ENCODE data around the gene TYW1B. TPM values are rescaled to one million over a fixed set of nuclear protein-coding genes. Genes with fewer than 3 reads are reported as not detected.
"Not testable (repeated sequence)": the region's sequence is repeated elsewhere in the genome, so short reads cannot be mapped to it uniquely, and the experiment has no call there.

Gene TYW1B
- total RNA-seq, 4 donors from 2014 or later = 2.4 to 7.1 (median 6.1) TPM

DNA sequence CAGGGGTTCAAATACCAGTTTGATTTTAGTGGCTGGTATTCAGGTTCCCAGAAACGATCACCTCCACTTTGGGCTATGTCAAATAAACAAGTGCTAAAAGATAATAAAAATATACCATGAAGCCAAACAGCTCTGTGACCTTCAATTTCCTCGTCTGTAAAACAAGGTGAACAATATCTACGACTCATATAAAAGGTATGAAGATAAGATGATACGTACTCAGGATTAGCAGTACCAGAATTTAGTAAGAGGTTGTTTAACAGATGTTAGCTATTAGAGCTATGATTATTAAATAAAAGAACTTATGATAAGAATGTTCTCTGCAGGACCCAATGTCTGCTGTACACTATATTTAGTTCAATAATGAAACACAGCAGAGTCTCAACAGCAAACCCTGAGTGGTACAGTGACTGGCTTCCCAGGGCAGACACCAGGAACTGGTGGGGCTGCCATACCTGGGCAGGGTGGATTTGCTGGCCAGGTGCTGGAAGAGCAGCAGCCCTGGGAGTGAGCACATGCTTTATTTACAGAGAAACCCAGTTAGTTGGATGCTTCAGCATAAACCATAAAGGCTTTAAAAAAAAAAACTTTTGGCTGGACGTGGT, 151.8 kb downstream of the TYW1B start:
- H3K27me3 ChIP-seq; DNase-seq (ENCODE audit: low spot score in 2 of 2); H3K4me1 ChIP-seq; H3K9me3 ChIP-seq; H3K4me3 ChIP-seq; H3K27ac ChIP-seq: not testable (repeated sequence)
- WGBS, 2 donors = 62 to 78% methylated on average over 5 of the region's 5 CpGs
- peaks cover 0 to 13% (median 0%) of the 10 kb centered on the region in 3 donors for H3K36me3 ChIP-seq

DNA sequence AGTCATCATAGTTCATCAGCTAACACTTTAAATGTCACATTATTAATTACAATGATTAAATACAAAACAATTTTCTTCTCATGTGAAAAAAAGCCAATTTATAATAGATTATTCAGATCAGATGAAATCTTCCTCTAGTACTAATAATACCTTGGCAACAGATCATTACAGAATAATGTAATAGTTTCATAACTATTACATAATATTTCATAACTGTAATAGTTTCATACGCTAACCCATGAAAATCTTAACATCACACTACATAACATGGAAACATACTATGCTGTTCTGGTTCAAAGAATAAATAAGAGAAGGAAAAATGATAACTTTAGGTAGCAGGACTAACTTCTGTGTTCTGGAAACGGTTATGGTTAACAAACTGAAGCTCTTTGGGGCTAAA, 152.3 kb downstream of the TYW1B start:
- 79 to 88% methylated on average over 2 of the region's 2 CpGs for WGBS, 2 donors
- not testable (repeated sequence) for H3K4me1 ChIP-seq

DNA sequence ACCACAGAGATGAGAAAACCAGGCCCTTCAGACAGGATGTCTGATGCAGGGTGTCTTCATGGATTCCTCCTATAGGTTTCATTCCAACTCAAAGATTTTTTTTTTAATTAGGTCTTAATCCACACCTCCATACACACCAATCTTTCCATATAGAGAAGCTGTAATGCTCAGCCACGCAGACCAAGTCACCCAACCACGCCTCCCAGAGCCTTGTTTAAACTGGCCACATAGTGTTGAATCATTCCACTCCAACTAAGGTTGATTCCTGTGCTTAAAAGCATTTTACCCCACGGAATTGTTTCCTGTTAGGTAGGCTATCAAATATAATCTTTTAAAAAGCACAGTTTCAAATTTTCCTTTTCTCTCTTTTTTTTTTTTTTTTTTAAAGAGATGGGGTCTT, 153.6 kb downstream of the TYW1B start:
- TF ChIP-seq POLR2A (IDR thresholded peaks at IDR 0.05) = no peak
- TF ChIP-seq EP300 (IDR thresholded peaks at IDR 0.05) = no peak
- TF ChIP-seq, protein P1, sequence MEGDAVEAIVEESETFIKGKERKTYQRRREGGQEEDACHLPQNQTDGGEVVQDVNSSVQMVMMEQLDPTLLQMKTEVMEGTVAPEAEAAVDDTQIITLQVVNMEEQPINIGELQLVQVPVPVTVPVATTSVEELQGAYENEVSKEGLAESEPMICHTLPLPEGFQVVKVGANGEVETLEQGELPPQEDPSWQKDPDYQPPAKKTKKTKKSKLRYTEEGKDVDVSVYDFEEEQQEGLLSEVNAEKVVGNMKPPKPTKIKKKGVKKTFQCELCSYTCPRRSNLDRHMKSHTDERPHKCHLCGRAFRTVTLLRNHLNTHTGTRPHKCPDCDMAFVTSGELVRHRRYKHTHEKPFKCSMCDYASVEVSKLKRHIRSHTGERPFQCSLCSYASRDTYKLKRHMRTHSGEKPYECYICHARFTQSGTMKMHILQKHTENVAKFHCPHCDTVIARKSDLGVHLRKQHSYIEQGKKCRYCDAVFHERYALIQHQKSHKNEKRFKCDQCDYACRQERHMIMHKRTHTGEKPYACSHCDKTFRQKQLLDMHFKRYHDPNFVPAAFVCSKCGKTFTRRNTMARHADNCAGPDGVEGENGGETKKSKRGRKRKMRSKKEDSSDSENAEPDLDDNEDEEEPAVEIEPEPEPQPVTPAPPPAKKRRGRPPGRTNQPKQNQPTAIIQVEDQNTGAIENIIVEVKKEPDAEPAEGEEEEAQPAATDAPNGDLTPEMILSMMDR (IDR thresholded peaks at IDR 0.05) = no peak
- DNase-seq (ENCODE audit: low spot score in 2 of 2) = no peak
- Histone ChIP-seq H3K27me3 (no peaks in the 10 kb centered on the region), H3K4me1 (no peaks in the 10 kb centered on the region), H3K4me3 (no peak overlapping the region), H3K9me3 (no peaks in the 10 kb centered on the region), H3K27ac (no peak overlapping the region), H3K36me3 (peaks cover 0 to 9% (median 0%) of the 10 kb centered on the region in 3 donors)
- WGBS, 2 donors = 92 to 95% methylated on average over 3 of the region's 3 CpGs

More for the DNA sequence above, 152.3 kb downstream of the TYW1B start:
- not testable (repeated sequence) for H3K9me3 ChIP-seq; DNase-seq (ENCODE audit: low spot score in 2 of 2); H3K4me3 ChIP-seq; H3K27ac ChIP-seq; H3K27me3 ChIP-seq
- peaks cover 0 to 13% (median 0%) of the 10 kb centered on the region in 3 donors for H3K36me3 ChIP-seq

DNA sequence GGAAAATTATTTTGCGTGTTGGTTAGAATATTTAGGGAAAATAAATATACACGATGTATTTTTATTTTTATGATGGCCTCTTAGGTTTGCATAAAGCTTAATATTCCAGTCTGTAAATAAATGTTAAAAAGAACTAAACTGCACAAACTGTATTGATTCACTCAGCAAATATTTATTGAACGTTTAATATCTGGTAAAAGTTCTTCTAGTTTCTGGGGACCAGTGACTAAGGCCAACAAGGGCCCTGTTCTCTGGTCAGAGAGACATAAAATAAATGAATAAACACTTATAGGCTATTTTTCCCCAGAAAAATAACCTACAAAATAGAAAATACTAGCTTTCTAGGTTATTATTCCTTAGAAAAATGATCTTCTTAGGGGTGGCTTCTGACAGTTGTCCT, 157.2 kb downstream of the TYW1B start:
- 92 to 95% methylated on average over 3 of the region's 3 CpGs for WGBS, 2 donors
- H3K36me3 ChIP-seq; DNase-seq (ENCODE audit: low spot score in 2 of 2); H3K4me1 ChIP-seq; H3K9me3 ChIP-seq; H3K4me3 ChIP-seq; H3K27me3 ChIP-seq; H3K27ac ChIP-seq: not testable (repeated sequence)

DNA sequence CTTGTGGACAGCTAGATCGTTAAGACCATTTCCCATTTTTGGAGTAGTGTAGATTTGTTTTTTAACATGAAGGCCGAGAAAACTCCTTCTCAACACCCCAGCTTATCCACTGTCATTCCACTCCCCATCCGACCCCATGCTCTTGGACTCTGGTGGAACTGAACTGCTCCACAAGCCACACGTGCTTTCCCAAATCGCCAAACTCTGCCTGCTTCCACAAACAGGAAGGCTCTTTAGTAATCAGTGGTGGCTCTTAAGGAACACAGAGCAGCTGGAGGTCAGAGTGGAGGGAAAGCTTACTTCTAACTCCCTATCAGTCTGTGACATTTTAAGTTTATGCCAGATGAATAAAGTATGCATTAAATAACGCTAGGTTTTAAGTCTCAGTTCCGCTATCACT, 159.6 kb downstream of the TYW1B start:
- H3K36me3 ChIP-seq = peaks cover 0 to 11% (median 0%) of the 10 kb centered on the region in 3 donors
- H3K27me3 ChIP-seq; H3K27ac ChIP-seq; DNase-seq (ENCODE audit: low spot score in 2 of 2); H3K4me1 ChIP-seq; H3K9me3 ChIP-seq; H3K4me3 ChIP-seq: not testable (repeated sequence)
- 49 to 50% methylated on average over 6 to 7 of the region's 7 CpGs for WGBS, 2 donors

DNA sequence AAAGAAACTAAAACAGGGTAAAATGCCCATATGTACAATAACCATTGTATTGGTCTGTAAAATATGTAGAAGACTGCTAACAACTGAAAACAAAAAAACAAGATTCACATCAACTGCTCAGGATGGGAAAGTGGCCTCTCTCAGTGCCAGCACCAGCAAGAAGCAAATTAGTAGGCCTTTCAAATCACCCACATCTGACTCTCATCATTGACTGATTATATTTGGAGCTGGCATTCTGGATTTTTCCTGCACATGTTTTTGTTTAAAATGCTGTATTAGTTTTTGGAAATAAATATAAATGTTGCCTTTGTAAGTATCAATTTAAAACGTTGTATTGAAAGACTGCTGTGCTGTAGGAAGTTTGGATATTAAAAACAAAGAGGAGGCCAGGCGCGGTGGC, 161.0 kb downstream of the TYW1B start:
- DNase-seq (ENCODE audit: low spot score in 2 of 2) = not testable (repeated sequence)

DNA sequence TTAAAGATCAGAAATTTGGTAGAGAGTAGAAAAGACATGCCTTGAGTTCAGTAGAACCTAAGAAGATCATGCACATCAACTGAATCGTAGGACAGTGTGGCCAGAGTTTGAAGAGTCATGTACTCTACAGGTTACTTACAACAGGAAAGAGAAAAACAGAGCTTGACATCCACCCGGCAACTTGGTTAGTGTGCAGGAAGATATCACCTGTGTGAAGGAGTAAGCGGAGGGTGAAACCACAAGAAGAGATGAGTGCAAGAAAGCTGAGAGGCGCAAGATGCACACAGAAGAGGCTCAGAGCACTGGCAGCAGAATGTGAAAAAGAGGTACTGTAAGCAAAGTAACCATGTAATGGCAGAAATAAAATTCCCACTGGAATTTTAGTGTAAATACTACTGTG, 179.4 kb downstream of the TYW1B start:
- not testable (repeated sequence) for H3K27me3 ChIP-seq; H3K9me3 ChIP-seq; H3K4me1 ChIP-seq; DNase-seq (ENCODE audit: low spot score in 2 of 2); H3K4me3 ChIP-seq; H3K27ac ChIP-seq; H3K36me3 ChIP-seq
- WGBS, 2 donors = 94 to 97% methylated on average over 4 of the region's 4 CpGs

More for the DNA sequence above, 161.0 kb downstream of the TYW1B start:
- H3K36me3 ChIP-seq, H3K4me1 ChIP-seq, H3K27me3 ChIP-seq, H3K9me3 ChIP-seq, H3K27ac ChIP-seq, H3K4me3 ChIP-seq: not testable (repeated sequence)
- WGBS, 2 donors = 36 to 57% methylated on average over 3 of the region's 3 CpGs

DNA sequence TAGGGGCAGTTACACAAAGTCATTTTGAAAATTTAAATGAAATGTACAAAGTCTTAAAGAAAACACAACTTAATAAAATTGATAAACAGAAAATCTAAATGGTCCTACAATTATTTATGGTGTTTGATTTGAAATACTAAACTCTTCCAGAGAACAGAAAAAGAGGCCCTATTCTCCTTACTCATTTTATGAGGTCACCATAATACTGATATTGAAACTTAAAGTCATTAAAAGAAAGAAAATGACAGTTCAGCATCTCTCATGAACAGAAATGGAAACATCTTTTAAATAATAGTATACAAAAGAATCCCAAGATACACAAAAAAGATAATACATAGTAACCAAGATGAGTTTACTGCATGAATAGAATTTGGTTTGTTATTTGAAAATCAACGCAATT, 184.3 kb downstream of the TYW1B start:
- not testable (repeated sequence) for H3K27ac ChIP-seq; H3K4me1 ChIP-seq; H3K36me3 ChIP-seq; H3K4me3 ChIP-seq; H3K27me3 ChIP-seq; DNase-seq (ENCODE audit: low spot score in 2 of 2); H3K9me3 ChIP-seq
- 92% methylated on average over 1 of the region's 1 CpG for WGBS, 2 donors

DNA sequence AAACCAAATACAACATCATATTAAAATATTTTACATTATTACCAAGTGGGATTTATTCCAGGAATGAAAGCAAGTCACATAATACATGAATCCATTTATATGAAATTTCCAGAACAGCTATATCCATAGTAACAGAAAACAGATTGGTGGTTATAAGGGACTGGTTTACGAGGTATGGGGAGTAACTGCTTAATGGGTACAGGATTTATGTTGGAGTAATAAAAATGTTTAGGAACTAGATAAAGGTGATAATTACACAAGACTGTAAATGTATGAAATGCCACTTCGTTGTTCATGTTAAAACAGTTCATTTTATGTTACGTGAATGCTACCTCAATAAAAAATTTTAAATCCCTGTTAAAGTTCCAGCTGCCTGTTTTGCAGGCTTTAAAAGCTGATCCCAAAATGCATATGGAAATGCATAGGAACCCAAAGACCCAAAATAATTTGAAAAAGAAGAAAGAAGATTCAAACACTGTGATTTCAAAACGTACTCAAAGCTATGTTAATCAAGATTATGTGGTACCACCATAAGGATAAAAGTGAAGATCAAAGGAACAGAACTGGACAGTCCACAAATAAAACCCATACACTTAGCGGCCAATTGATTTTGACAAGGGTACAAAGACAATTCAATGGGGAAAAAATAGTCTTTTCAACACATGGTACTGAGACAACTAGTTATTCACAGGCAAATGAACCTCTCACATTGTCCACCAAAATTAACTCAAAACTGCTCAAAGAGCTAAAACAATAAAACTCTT, 186.3 kb downstream of the TYW1B start:
- not testable (repeated sequence) for H3K4me1 ChIP-seq, H3K9me3 ChIP-seq

DNA sequence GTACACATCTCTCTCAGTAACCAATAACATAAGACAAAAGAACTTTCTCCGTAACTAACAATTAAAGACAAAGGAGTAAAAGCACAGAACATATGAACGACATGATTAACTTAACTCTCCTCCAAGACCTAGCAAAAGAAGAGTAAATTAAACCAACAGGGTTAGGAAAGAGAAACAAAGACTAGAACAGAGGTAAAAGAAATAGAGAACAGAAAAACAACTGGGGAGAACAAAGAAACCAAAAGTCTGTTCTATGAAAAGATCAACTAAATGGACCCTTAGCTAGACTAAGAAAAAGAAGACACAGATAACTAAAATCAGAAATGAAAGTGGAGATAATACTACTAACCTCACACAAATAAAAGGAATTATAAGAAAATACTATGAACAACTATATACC, 187.3 kb downstream of the TYW1B start:
- not testable (repeated sequence) for H3K9me3 ChIP-seq; H3K4me1 ChIP-seq; H3K27me3 ChIP-seq; H3K27ac ChIP-seq; H3K4me3 ChIP-seq; H3K36me3 ChIP-seq; DNase-seq (ENCODE audit: low spot score in 2 of 2)
- 63 to 69% methylated on average over 2 of the region's 2 CpGs for WGBS, 2 donors

More for the DNA sequence above, 186.3 kb downstream of the TYW1B start:
- DNase-seq (ENCODE audit: low spot score in 2 of 2); H3K4me3 ChIP-seq; H3K27me3 ChIP-seq; H3K27ac ChIP-seq; H3K36me3 ChIP-seq: not testable (repeated sequence)
- 73 to 76% methylated on average over 5 of the region's 5 CpGs for WGBS, 2 donors

Data from tibial nerve (tissue), 4 donors.